GM19043 (cell line): ENCODE data around the gene RFFL.
A peak's percentile ranks its signal among the peaks of the same experiment; 100 is the strongest.

Source experiments
- ATAC-seq: cut with Tn5 transposase; IDR thresholded peaks from one replicate; pipeline ENCODE4 v1.9.1; 2021; ENCODE audit warnings: low read depth; ENCODE audit not compliant: unreplicated experiment

Gene RFFL

DNA sequence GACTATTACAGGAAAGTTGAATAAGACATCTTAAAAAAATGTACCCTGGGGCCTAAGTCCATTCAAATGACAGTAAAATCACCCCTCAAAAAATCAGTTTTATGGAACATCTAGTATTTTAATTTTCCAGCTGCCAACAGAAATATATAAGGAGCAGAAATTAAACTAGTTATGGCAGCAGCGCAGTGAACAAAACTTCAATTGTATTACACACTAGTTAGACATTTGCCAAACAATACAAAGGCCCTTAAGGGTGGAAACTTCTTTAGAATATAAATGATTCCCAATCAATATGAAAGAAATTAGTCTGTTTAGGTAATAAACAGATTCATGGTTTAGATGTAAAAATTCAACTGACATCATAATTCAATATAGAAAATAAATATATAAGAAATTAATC lies 18.1 kb upstream of the RFFL start:
- ATAC-seq = no peak

DNA sequence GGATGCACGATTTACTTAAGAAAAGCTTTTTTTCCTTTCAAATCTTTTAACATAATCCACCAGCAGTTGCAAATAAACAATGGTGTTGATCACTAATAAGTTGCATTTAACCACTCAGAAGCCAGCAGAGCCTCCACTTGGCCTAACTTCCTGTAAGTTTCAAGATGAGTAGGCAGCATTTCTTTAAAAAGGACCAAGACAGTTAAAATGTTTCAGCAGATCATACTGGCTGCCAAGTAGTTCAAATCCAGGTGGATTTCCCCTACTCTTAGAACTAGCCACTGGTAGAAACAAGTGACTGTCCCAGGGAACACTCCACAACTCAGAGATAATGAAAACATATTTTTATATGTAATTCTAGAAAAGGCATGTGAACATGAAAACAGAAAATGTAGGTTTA lies 17.0 kb upstream of the RFFL start:
- ATAC-seq = no peak

DNA sequence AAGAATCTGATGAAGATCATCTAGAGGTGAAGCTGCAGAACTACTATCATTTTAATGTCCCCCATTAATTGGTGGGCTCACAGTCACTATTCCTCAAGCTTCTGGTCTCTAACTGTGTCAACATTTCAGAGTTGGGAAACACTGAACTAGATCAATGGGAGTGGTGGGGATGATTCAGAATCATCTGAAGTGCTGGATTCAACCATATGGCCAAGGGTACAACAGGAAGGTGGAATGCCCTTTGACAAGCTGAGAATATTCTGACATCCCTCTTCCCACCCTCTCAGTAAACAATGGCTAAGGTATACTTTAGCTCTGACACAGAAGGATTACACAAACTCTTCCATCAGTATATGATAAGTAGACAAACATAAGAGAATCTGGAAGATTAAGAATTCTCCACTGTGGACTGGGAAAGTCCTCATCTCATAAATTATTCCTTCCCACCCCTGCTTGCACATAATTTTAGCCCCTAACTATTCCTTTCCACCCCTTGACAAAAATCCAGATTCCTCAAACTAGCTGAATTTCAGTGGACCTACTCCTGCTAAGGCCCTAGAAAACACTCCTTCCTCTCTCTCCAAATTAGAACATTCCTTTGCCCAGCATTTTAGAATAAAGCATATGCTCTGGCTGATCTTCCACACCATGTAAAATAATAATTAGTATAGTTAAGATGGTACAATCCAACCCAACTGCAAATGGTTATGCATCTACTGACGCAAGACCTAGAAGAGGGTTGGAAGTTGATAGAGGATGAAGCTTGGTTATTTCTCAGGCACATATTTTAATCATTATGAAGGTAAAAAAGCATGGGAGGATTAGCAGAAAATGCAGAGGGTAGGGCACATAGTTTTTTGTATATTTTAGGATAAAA lies 16.3 kb upstream of the RFFL start:
- no peak for ATAC-seq

DNA sequence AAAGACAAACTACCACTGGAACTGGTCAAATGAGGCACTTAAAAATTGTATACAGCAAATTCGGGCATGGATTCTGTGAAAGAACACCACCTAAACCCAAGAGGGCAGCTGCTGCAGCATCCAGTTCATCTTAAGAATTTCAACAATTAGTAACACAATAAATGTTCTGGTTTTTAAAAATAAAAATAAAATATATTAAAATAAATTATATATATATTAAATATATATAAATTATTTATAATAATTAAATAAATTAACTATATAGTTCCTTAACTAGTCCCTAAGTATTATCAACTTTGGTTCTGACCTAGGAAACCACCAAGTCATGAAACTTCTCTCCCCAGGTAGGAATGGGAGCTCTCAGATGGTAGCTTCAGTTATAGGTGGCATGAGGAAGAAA lies 13.4 kb upstream of the RFFL start:
- no peak for ATAC-seq

DNA sequence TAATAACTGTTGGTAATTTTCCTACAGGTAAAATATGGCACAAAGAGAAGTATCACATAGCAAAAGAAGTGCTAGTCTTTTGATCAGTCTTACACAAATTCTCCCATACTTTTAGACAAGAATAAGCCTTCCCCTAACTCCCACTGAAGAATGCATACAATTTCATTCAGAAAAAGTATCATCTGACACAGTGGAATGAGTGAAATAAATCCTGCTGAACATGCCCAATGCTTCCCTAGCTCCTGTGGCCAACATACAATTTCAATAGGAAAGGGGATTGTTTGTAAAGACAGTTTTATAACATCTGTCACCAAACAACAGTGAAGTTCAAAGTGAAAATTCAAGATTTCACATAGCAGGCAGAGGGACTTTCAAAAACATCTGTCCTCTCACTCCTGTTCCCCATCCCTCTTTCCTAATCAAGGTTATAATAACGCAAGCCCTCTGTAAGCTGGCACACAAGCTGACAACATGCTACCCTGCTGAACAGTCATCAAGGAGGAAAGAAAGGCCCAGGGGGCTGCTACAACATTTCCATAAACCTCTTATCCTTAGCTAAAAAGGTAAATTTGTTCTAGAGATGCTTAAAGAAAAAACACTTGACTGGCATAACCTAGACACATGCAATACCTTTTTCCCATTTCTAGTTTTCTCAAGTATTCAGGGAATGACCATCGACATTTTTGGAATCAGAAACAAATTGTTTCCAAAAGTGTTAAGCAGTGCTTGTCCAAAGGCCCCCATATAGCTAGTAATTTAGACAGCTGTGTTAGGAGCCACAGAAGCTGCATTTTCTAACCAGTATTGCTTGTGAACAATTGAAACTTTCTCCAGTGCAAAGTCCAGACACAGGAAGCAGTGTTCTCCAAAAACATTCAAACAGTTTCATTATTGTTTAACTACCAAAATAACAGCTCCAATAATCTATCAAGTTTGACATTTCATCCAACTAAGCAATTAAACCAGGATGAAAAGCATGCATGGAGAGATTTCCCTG lies 11.5 kb upstream of the RFFL start:
- ATAC-seq = no peak

DNA sequence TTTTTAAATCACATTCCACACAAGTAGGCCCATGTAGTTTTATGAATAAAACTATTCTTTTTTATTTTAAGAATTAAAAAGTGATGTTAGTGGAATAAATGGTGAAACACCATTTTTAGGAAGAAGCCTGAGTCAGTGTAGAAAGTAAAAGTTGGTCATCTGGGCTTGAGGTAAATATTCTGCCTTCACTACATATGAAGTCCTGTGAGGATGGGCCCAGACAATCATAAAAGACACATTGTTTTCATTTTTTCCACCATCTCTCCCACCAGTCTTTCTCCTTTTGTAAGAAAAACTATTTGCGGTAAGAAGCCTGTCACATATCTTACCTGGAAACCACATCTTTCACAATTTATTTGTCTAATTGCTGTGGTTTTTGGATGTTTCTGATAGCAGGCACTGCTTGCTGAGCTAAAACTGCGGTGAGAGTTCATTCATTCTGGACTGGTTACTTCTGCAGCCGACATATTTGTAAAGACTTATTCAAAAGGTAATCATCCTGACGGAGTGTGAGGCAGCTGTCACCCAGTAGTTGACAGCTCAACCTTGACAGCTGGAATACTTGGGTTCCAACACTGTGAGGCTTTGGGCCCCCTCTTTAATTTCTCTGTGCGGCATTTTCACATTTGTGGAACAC lies 10.6 kb upstream of the RFFL start:
- ATAC-seq = no peak

DNA sequence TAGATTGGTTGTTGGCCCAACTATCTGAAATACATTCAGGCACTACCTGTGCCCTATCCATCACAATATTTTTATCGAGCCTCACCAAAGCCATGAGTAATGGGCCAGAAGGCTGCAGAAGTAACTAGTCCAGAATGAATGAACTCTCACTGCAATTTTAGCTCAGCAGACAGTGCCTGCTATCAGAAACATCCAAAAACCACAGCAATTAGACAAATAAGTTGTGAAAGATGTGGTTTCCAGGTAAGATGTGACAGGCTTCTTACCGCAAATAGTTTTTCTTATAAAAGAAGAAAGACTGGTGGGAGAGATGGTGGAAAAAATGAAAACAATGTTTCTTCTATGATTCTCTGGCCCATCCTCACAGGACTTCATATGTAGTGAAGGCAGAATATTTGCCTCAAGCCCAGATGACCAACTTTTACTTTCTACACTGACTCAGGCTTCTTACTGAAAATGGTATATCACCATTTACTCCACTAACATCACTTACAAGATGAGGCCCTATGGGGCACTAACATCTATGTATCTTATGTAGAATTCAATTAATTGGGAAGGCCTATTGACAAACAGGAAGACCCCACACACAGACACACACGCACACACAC lies 9.8 kb upstream of the RFFL start:
- ATAC-seq = no peak

DNA sequence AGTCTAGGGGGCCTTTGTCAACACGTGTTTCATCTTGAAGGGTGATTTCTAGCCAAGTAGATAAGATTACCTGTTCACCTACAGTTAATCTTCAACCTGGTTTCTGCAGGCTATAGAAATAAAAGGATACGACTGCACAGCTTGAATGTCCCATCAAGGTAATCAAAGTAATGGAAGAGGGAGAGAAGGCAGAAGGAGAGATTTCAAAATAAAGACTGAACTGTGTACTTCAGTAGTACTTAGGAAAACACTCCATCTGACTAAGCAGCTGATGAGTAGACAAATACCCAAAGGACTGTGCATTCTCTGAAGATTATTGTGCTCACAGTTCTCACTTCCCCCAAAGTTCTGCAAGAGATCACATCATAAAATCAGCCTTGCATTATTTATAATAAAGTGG lies 5.8 kb upstream of the RFFL start:
- no peak for ATAC-seq

DNA sequence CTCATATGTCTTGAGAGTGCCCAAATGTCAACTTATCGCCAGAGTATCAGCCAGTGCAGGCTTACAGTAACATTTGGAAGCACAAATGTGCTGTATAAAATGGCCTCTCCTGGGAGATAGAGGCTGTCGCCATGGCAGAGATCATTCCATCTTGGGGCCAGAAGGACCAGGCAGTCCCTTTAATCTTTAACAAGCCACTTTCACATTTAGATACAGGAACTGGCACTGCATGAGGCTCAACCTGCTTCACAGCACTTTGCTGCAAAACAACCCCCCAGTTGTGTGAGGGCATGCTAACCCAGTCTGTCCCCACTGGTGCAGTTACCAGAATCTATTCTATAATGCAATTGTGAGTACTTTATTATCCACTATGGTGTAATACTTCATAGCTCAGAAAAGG lies 4.7 kb upstream of the RFFL start:
- no peak for ATAC-seq

DNA sequence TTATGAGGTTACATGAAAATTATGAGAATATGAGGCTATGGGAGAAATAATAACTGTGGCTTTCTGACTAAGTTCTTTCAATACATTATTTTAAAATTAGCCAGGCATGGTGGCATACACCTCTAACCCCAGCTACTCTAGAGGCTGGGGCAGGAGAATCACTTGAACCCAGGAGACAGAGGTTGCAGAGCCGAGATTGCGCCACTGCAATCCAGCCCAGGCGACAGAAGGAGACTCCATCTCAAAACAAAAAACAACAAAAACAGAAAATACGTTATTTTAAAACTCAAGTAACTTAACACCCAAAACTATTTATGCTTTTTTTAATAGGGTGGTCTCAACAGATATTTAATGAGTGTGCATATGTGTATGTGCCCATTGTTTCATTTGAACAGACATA lies 2.4 kb upstream of the RFFL start:
- no peak for ATAC-seq

DNA sequence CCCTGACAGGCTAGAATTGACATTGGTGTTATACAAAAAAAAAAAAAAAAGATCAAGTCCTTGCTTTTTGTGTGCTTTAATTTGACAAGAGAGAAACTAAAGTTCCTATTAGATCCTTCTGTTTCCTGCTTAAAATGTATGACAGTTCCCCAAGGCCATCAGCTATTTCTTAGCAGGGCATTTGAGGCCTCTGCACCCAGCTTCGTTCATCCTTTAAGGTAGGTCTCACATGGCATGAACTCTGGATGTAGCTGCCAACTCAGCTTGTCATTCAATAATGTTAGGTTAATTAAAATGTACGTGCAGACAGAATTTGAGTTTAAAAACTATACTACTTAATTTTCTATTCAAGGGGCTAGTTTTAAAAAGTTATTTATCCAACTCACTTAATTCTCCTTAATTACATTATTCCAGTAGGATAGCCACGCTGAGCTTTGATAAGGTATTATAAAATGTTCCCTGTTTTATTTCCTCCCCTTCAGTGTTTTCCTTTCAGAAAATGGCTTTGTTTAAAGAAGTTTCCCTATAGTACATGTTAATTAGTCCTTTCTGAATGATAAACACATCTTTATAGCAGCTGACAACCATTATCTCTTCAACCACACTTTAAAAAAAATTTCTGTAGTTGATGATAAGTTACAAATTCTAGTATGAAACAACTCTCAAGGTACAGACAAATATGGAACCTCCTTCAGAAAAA lies 1.2 kb upstream of the RFFL start:
- ATAC-seq = no peak

DNA sequence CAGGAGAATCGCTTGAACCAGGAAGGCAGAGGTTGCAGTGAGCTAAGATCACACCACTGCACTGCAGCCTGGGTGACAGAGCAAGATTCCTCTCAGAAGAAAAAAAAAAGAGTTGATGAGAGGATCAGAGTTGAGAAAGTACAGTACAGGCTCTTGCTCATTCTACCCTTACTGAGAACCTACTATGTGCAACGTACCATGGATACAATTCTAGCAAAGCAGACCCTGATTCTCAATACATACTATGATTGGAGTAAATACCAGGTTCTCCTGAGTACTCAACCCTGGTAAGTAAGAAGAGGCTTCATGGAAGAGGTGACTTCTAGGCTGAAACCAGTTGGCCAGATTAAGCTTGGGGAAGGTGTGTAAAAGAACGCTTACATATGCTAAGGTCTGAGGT lies 1.2 kb downstream of the RFFL start:
- ATAC-seq = no peak

DNA sequence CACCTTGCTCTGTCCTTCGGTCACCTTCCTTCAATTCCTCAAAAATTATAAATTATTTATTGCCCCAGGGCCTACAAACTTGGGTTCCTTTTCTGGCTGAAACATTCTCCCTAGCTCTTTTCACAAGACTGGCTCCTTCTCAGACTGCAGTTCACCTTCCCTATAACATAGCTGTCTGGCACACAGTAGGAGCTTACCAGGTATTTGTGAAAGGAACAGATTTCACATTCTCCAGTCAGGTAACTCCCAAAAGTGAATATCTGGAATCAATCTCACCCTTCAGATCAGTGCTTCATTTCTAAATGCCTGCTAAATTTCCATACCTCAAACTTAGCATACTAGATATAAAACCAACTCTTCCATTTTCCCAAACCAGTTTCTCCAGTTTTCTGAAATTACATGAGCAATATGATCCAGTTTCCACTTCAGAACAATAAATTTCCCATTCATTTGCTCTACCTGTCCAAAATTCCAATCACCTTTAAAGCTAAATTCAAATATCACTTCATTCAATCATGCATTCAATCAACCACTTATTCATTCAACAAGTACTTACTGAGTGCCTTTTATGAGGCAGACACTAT lies 6.1 kb downstream of the RFFL start:
- no peak for ATAC-seq

DNA sequence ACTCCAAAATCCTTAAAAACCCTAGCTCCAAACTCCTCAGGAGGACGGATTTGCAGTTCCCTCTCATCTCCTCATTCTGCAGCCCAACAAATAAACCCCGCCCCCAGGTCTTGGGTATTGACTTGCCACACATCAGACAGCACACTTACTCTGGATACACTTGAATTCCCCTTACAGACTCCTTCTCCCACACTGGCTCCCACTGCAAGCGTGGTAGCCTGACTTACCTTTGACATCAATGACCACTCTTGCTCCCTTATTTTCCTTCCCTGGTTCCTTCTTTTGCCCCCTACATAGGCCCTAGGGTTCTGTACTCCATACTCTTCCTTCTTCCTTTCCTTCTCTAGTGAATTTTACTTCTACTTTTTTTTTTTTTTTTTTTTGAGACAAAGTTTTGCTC lies 7.5 kb downstream of the RFFL start:
- ATAC-seq = no peak

DNA sequence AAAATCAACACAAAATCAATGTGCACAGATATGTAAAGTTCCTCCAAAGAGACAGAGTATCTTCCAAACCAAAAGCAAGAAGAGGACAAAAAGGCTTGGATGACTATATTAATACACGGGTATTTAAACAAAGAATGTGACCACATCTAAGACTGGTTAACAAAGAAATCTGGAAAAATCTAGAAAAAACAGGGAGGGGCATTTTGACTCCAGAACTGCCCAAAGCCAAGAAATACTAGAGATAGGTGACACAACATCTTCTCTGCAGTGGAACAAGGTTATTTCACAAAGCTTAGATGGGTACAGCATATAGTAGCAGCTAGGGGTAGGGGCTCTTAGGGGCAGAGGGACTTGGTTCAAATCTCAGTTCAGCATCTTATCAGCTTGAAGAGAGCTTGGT lies 10.3 kb downstream of the RFFL start:
- ATAC-seq = no peak

DNA sequence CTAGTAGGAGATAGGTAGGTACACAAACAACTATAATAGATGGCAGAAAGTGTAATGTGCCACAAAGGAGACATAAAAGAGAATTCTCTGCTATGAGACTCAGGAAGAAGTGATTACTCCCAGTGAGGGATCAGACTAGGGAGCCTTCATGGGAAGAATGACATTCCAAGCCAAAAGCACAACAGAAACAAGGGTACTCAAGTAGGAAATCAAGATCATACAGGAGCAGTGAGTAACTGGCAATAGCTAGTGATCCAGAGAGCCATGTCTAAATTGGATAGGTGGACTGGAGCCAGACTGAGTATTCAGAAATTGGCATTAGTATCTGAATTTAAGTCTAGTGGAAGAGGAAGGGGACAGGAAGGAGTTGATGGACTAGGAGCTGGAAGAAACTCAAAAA lies 10.7 kb downstream of the RFFL start:
- no peak for ATAC-seq

DNA sequence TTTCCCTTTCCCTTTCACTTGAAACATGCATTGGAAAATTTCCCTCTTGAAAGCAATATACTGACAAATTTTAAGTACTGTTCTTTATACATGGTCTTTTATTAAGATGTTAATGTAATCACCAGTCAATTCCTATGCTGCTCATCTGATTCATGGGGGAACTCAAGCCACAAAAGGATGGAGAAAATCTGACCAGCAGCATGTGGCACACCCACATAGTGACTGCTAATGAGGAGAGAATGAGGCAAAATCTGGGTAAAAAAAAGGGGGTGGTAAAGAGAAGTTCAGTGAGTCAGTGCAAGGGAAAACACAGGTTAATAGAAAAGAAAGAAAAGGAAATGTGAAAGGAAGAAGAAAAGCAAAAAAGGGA lies 11.3 kb downstream of the RFFL start:
- ATAC-seq = no peak

DNA sequence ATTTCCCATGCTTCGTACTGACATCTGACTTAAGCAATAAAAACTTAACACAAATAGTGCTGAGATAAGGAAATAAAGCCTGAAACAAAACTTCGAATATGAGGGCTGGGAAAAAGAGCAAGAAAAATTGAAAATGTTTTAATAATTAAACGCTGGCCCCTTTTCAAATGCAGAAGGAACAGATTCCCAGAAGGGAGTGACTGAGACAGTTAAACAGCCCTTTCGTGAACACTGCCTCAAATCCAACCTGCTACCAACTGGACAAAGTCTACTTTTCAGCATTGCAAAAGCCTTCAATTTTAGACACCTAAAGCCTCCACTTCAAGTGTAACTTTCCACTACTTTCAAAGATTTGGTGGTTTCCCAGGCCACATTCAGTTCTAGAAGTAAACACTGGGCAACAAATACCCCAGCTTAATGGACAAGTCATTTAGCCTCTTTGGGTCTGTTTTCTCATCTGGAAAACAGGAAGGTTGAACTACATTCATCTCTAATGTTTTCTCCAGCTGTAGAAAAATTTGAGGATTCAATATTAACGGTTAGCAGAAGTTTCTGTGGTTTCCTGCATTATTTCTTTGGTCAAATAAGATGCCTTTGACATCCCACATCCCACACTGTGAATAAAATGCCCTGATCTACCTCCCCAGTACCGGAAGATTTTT lies 11.8 kb downstream of the RFFL start:
- ATAC-seq = peak; percentile 37

DNA sequence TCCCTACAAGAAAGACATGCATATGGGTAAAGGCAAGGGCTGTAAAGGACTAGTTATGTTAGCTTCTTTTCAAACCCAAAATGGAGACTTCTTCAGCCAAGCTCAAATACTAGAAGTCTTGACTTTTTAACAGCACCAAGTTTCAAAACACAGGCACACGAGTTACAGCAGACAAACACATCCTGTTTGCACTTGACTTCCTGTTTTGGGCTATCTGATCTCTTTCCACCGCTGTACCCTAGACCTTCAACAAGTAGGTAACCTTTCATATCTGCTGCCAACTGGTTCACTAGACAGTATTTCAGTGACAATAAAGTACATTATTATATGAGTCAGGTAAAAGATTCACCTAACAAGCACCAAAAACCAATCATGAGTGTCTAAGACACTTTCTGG lies 12.3 kb downstream of the RFFL start:
- ATAC-seq = peak; percentile 56
